ENCODE results near the gene KAZN. TPM values are rescaled to one million over a fixed set of nuclear protein-coding genes. Genes with fewer than 3 reads are reported as not detected.

The KAZN gene
- total and polyA plus RNA-seq, 2 of the 8 experiments (the other 6 are each of a cell fraction or from before 2014, with no cell fraction given), result 3.7 to 11.8 TPM

- TF ChIP-seq SP4 (IDR thresholded peaks at IDR 0.05; ENCODE audit: low read length) (no peak), RBBP5 (IDR thresholded peaks at IDR 0.05; ENCODE audit: borderline replicate concordance, low read depth, low read length) (no peak)
These were observed 80.7 kb downstream of the KAZN start (continued) for GRCh38 chr1:14679027-14679688.
